AG10803 (cell line): ENCODE results near the gene ZNF511.

ENCODE experiments used
- DNase-seq: peaks from one replicate; pipeline ENCODE4 v3.0.0; 2010; ENCODE audit warnings: low read depth
- H3K4me3 ChIP-seq: 2 replicates; pipeline ENCODE4 v1.5.1; 2011; ENCODE audit warnings: mild to moderate bottlenecking, low read length, control low read depth
- TF ChIP-seq, protein P1 (sequence below): conservative IDR thresholded peaks from 2 replicates; pipeline ENCODE4 v1.5.1; 2011; ENCODE audit warnings: mild to moderate bottlenecking, low read length, control low read depth, inconsistent platforms

Gene ZNF511

DNA sequence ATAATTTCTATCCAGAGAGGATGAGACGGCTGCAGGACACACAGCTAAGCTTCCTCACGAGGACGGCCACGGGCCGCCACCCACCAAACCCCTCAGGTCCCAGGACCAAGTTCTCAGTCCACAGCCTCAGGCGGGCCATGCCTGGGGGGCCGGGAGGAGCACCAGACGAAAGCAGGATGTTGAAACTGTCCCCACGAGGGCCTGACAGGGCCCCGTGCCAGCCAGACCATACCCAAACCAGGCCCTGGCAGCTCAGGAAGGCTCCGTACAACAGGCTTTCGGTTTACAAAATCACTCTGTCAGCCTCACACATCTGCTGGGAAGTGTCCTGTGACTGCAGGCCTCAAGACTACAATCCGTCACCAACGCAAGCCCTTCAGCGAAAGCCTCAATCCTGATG is 14.5 kb upstream of the ZNF511 start:
- DNase-seq = no peak
- H3K4me3 ChIP-seq = no peak overlapping the region
- TF ChIP-seq, protein P1, sequence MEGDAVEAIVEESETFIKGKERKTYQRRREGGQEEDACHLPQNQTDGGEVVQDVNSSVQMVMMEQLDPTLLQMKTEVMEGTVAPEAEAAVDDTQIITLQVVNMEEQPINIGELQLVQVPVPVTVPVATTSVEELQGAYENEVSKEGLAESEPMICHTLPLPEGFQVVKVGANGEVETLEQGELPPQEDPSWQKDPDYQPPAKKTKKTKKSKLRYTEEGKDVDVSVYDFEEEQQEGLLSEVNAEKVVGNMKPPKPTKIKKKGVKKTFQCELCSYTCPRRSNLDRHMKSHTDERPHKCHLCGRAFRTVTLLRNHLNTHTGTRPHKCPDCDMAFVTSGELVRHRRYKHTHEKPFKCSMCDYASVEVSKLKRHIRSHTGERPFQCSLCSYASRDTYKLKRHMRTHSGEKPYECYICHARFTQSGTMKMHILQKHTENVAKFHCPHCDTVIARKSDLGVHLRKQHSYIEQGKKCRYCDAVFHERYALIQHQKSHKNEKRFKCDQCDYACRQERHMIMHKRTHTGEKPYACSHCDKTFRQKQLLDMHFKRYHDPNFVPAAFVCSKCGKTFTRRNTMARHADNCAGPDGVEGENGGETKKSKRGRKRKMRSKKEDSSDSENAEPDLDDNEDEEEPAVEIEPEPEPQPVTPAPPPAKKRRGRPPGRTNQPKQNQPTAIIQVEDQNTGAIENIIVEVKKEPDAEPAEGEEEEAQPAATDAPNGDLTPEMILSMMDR = no peak

DNA sequence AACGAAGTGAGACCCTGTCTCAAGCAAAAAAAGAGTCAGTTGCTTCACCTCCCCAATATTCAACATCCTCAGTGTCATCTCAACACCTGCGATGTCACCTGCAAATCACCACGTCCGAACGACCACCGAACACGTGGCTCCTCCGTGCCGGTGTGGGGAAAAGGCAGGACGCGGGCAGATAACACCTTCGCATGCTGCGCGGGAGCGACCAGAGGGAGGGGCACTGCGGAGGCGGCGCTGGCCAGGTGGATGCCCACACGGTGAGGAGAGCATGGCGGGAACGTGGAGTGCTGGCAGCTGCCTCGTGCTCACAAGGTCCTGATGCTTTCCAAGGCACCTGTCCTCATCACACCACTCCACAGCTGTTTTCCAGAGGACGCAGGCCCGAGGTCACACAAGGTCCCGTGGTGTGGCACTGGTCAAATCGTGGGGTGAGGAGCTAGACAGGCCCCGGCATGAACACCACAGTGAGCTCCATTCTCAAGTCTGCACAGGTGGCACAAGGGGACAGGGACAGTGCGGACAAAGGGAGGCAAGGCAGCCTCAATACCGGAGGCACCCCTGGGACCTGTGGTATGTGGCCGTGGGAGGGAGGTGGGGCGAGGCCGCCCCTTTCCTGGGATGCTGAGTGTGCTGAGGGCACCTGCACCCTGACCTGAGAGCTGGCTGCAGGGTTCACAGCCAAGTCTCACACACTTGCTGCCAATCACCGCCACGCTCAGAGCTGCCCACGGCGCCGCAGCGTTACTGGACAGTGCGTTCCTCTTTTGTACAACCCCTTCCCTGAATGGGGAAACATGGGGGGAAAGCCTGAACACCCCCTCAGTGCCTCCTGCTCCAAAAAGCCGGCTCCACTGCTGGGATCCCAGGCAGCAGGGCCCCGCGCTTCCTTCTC is 13.0 kb upstream of the ZNF511 start:
- no peak overlapping the region for H3K4me3 ChIP-seq
- DNase-seq = no peak
- TF ChIP-seq, protein P1 = no peak

DNA sequence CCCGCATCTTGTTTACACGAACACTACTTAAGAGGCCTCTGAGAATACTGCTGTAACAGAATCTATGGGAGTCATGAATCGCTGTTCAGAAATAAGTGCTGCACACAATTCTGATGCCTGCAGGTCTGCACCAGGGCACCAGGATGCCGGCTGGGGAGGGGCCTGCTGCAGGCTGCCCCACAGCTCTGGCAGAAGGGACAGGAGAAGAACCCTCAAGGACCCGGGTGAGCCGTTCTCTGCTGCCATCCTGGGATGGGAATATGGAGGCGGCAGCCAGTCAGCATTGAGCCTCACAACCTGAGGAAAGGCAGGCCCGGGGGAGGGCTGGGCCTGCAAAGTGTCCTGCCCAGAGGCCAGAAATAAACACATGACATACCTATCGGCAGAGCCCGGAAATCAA is 11.2 kb upstream of the ZNF511 start:
- no peak for DNase-seq
- TF ChIP-seq, protein P1 = no peak
- no peak overlapping the region for H3K4me3 ChIP-seq

- no peak for DNase-seq
- H3K4me3 ChIP-seq = no peak overlapping the region
- TF ChIP-seq, protein P1 = no peak
Observed at GRCh38 chr10:133298466-133298865, 10.2 kb upstream of the ZNF511 start.

GRCh38 chr10:133299224-133299623 is 9.5 kb upstream of the ZNF511 start:
- no peak for DNase-seq
- no peak overlapping the region for H3K4me3 ChIP-seq
- TF ChIP-seq, protein P1 = no peak

DNA sequence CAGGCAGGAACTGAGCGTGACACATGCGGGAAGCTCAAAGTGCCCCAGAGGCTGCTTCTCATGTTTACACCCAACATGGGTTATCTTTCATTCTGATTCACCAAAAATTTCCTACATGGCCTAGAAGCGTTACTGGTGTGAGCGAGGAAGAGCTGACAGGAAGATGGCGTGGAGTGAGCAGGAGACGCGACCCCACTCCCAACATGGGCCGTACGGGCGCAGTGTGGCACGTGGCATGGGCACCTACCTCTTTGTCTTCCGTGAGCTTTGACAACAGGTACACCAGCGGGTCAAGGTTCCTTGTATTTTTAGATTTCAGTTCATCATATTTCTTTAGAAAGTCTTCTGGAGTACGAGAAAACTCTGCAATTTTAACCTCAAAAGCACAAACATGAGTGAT is 9.0 kb upstream of the ZNF511 start:
- no peak for DNase-seq
- TF ChIP-seq, protein P1 = no peak

GRCh38 chr10:133302230-133302629 is 6.5 kb upstream of the ZNF511 start:
- no peak overlapping the region for H3K4me3 ChIP-seq
- TF ChIP-seq, protein P1 = no peak
- no peak for DNase-seq

More for the DNA sequence above, 9.0 kb upstream of the ZNF511 start:
- H3K4me3 ChIP-seq = no peak overlapping the region
